ENCODE measurements around the gene CNPY1. TPM values are rescaled to one million over a fixed set of nuclear protein-coding genes. Genes with fewer than 3 reads are reported as not detected.
"Not testable (repeated sequence)": the region's sequence is repeated elsewhere in the genome, so short reads cannot be mapped to it uniquely, and the experiment has no call there.

The CNPY1 gene
- total and polyA plus RNA-seq, 5 donors, result not detected

GRCh38 chr7:155530601-155531000 is 15.8 kb downstream of the CNPY1 start:
- no peaks in the 10 kb centered on the region for H3K9me3 ChIP-seq (ENCODE audit: control insufficient read depth, low read length)
- H3K27ac ChIP-seq (ENCODE audit: low read length), result no peak overlapping the region
- H3K4me1 ChIP-seq (ENCODE audit: control insufficient read depth, insufficient read depth, low read length), result no peaks in the 10 kb centered on the region
- ATAC-seq, result no peak
- H3K27me3 ChIP-seq (ENCODE audit: control insufficient read depth, insufficient read depth), result no peaks in the 10 kb centered on the region
- DNase-seq, result no peak
- 64% methylated on average over 6 of the region's 6 CpGs for WGBS
- intact Hi-C loops (cut with DNase I), result no loop called here
- H3K4me3 ChIP-seq (ENCODE audit: low read length), result no peak overlapping the region

- ATAC-seq (no peak), DNase-seq (no peak)
- Histone ChIP-seq H3K4me1 (ENCODE audit: control insufficient read depth, insufficient read depth, low read length) (no peaks in the 10 kb centered on the region), H3K27me3 (ENCODE audit: control insufficient read depth, insufficient read depth) (no peaks in the 10 kb centered on the region), H3K9me3 (ENCODE audit: control insufficient read depth, low read length) (no peaks in the 10 kb centered on the region), H3K4me3 (ENCODE audit: low read length) (no peak overlapping the region), H3K27ac (ENCODE audit: low read length) (no peak overlapping the region)
- WGBS, result 91% methylated on average over 11 of the region's 11 CpGs
- intact Hi-C loops (cut with DNase I), result no loop called here
Measured at GRCh38 chr7:155529845-155530244, 16.5 kb downstream of the CNPY1 start.

DNA sequence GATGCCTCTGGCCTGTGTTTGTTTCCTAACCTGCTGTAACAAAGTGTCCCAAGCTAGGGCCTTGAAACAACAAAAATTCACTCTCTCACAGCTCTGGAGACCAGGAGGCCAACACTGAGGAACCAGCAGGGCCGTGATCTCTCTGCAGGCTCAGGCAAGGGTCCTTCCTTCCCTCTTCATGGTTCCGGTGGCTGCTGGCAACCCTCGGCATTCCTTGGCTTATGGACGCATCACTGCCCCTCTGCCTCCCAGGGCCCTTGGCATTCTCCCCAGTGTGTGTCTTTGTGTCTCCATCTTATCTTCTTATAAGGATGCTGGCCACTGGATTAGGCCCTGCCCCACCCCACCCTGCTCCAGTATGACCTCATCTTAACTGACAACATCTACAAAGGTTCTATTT is 17.0 kb downstream of the CNPY1 start:
- no peak overlapping the region for H3K27ac ChIP-seq (ENCODE audit: low read length)
- H3K27me3 ChIP-seq (ENCODE audit: control insufficient read depth, insufficient read depth), result no peaks in the 10 kb centered on the region
- ATAC-seq (no peak), DNase-seq (no peak)
- WGBS, result 86% methylated on average over 4 of the region's 4 CpGs
- no peaks in the 10 kb centered on the region for H3K9me3 ChIP-seq (ENCODE audit: control insufficient read depth, low read length)
- H3K4me3 ChIP-seq (ENCODE audit: low read length), result no peak overlapping the region
- intact Hi-C loops (cut with DNase I), result no loop called here
- H3K4me1 ChIP-seq (ENCODE audit: control insufficient read depth, insufficient read depth, low read length), result no peaks in the 10 kb centered on the region

GRCh38 chr7:155527664-155528063 is 18.7 kb downstream of the CNPY1 start:
- ATAC-seq (no peak), DNase-seq (no peak)
- Histone ChIP-seq H3K9me3 (ENCODE audit: control insufficient read depth, low read length) (no peaks in the 10 kb centered on the region), H3K27ac (ENCODE audit: low read length) (no peak overlapping the region), H3K27me3 (ENCODE audit: control insufficient read depth, insufficient read depth) (no peaks in the 10 kb centered on the region), H3K4me3 (ENCODE audit: low read length) (no peak overlapping the region), H3K4me1 (ENCODE audit: control insufficient read depth, insufficient read depth, low read length) (no peaks in the 10 kb centered on the region)
- WGBS, result 88% methylated on average over 7 of the region's 7 CpGs
- intact Hi-C loops (cut with DNase I), result no loop called here

DNA sequence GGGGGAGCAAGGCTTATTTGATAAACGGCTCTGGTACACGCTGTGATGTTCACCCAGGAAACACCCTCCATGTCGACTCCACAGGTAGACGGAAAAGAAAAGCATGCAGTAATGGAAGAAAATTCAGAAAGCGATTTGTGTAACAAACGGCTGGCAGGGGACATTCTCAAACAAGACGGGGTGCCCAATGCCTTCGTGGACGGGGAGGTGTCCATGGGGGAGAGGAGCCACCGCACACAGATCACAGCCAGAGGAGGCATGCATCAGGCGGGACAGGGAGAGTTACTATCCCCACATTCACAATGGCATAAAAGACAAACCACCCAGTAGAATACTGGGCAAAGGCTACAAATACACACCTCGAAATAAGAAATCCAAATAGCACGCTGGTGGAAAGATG is 20.1 kb downstream of the CNPY1 start:
- H3K9me3 ChIP-seq (ENCODE audit: control insufficient read depth, low read length), result no peaks in the 10 kb centered on the region
- H3K27me3 ChIP-seq (ENCODE audit: control insufficient read depth, insufficient read depth), result no peaks in the 10 kb centered on the region
- no peaks in the 10 kb centered on the region for H3K4me1 ChIP-seq (ENCODE audit: control insufficient read depth, insufficient read depth, low read length)
- no peak for ATAC-seq
- no peak overlapping the region for H3K27ac ChIP-seq (ENCODE audit: low read length)
- 77% methylated on average over 13 of the region's 13 CpGs for WGBS
- no peak overlapping the region for H3K4me3 ChIP-seq (ENCODE audit: low read length)
- intact Hi-C loops (cut with DNase I), result no loop called here
- DNase-seq, result no peak

DNA sequence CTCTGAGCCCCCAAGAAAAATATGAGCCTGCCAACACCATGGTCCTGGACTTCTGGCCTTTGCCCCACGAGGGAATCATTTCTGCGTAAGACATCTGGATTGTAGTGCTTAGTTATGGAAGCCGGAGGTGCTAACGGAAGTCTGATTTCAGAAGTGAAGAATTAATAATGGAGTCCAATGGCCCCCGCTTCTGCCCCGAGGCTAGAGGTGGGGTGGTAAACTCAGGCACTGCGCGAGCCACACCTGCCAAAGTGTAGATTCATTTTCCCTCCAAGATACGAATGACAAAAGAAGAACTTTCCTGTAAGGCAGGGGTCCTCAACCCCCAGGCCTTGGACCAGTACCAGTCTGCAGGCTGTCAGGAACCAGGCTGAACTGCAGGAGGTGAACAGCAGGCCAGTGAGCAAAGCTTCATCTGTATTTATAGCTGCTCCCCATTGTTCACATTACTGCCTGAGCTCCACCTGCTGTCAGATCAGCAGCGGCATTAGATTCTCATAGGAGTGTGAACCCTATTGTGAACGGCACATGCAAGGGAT is 22.3 kb downstream of the CNPY1 start:
- intact Hi-C loops (cut with DNase I), result no loop called here

GRCh38 chr7:155523168-155523675 is 23.1 kb downstream of the CNPY1 start:
- WGBS, result 72% methylated on average over 16 of the region's 16 CpGs
- Histone ChIP-seq H3K27ac (ENCODE audit: low read length) (no peak overlapping the region), H3K4me1 (ENCODE audit: control insufficient read depth, insufficient read depth, low read length) (no peaks in the 10 kb centered on the region), H3K27me3 (ENCODE audit: control insufficient read depth, insufficient read depth) (no peaks in the 10 kb centered on the region), H3K9me3 (ENCODE audit: control insufficient read depth, low read length) (no peaks in the 10 kb centered on the region), H3K4me3 (ENCODE audit: low read length) (no peak overlapping the region)
- ATAC-seq (no peak), DNase-seq (no peak)
- intact Hi-C loops (cut with DNase I), result no loop called here

More for the DNA sequence above, 22.3 kb downstream of the CNPY1 start:
- no peak for ATAC-seq
- Histone ChIP-seq H3K27ac (ENCODE audit: low read length) (no peak overlapping the region), H3K4me1 (ENCODE audit: control insufficient read depth, insufficient read depth, low read length) (no peaks in the 10 kb centered on the region), H3K9me3 (ENCODE audit: control insufficient read depth, low read length) (no peaks in the 10 kb centered on the region), H3K4me3 (ENCODE audit: low read length) (no peak overlapping the region), H3K27me3 (ENCODE audit: control insufficient read depth, insufficient read depth) (no peaks in the 10 kb centered on the region)
- no peak for DNase-seq
- 76% methylated on average over 11 of the region's 11 CpGs for WGBS

- DNase-seq, result no peak
- no peak for ATAC-seq
- H3K27ac ChIP-seq (ENCODE audit: low read length), result no peak overlapping the region
- no peaks in the 10 kb centered on the region for H3K27me3 ChIP-seq (ENCODE audit: control insufficient read depth, insufficient read depth)
- intact Hi-C loops (cut with DNase I), result no loop called here
- no peaks in the 10 kb centered on the region for H3K4me1 ChIP-seq (ENCODE audit: control insufficient read depth, insufficient read depth, low read length)
- no peaks in the 10 kb centered on the region for H3K9me3 ChIP-seq (ENCODE audit: control insufficient read depth, low read length)
- 93% methylated on average over 21 of the region's 21 CpGs for WGBS
- no peak overlapping the region for H3K4me3 ChIP-seq (ENCODE audit: low read length)
Measured at GRCh38 chr7:155521743-155522398, 24.5 kb downstream of the CNPY1 start.

- intact Hi-C loops (cut with DNase I), result no loop called here
- no peaks in the 10 kb centered on the region for H3K27me3 ChIP-seq (ENCODE audit: control insufficient read depth, insufficient read depth)
- H3K4me1 ChIP-seq (ENCODE audit: control insufficient read depth, insufficient read depth, low read length), result no peaks in the 10 kb centered on the region
- H3K27ac ChIP-seq (ENCODE audit: low read length), result no peak overlapping the region
- ATAC-seq (no peak), DNase-seq (no peak)
- WGBS, result 70% methylated on average over 14 of the region's 14 CpGs
- no peaks in the 10 kb centered on the region for H3K9me3 ChIP-seq (ENCODE audit: control insufficient read depth, low read length)
- no peak overlapping the region for H3K4me3 ChIP-seq (ENCODE audit: low read length)
Measured at GRCh38 chr7:155521007-155521742, 25.2 kb downstream of the CNPY1 start.

DNA sequence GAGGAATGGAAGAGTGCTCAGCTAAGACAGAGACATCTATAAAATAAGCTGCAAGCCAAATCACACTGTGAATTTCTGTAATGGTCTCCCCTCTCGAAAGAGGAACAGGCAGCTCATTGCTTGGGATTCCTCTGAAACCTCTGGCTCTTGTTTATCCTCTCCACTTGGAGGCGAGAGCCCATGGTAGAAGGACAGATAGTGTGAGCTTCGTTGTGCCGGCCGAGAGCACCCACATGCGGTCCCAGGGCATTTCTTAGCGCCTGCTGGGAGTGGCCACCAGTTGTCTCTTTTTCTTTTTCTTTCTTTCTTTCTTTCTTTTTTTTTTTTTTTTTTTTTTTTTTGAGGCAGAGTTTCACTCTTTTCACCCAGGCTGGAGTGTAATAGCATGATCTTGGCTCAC is 26.2 kb downstream of the CNPY1 start:
- 61% methylated on average over 7 of the region's 7 CpGs for WGBS
- Histone ChIP-seq H3K27me3 (ENCODE audit: control insufficient read depth, insufficient read depth) (no peaks in the 10 kb centered on the region), H3K9me3 (ENCODE audit: control insufficient read depth, low read length) (no peaks in the 10 kb centered on the region), H3K4me1 (ENCODE audit: control insufficient read depth, insufficient read depth, low read length) (no peaks in the 10 kb centered on the region), H3K4me3 (ENCODE audit: low read length) (no peak overlapping the region), H3K27ac (ENCODE audit: low read length) (no peak overlapping the region)
- intact Hi-C loops (cut with DNase I), result no loop called here
- DNase-seq (no peak), ATAC-seq (no peak)

GRCh38 chr7:155519358-155519757 is 27.0 kb downstream of the CNPY1 start:
- H3K9me3 ChIP-seq (ENCODE audit: control insufficient read depth, low read length); H3K27ac ChIP-seq (ENCODE audit: low read length); intact Hi-C loops (cut with DNase I); H3K27me3 ChIP-seq (ENCODE audit: control insufficient read depth, insufficient read depth); H3K4me1 ChIP-seq (ENCODE audit: control insufficient read depth, insufficient read depth, low read length); H3K4me3 ChIP-seq (ENCODE audit: low read length); ATAC-seq; DNase-seq: not testable (repeated sequence)
- WGBS, result 88% methylated on average over 3 of the region's 3 CpGs
